H1 (cell line): ENCODE results near the gene HRH3. TPM values are rescaled to one million over a fixed set of nuclear protein-coding genes. Genes with fewer than 3 reads are reported as not detected.

ENCODE experiments used
- CTCF ChIA-PET: fragments of 300-600 bp; sonication (Branson Sonifier 250); formaldehyde crosslinking; loops from one replicate; lab custom pipeline; 2021; ENCODE audit not compliant: partially characterized antibody; lab: Charles Lee
- POLR2A ChIA-PET: fragments of 300-600 bp; sonication (Branson Sonifier 250); formaldehyde crosslinking; loops from one replicate; lab custom pipeline; 2021; ENCODE audit warnings: inconsistent platforms; ENCODE audit not compliant: partially characterized antibody; lab: Charles Lee
- DNase-seq, 2 experiments: peaks; one replicate each; pipeline versions ENCODE4 v3.0.0 to v3.0.0-alpha.2; 2010 to 2022; ENCODE audit warnings: low spot score in 2 of 2, low read depth in 1 of 2, mixed read lengths in 1 of 2
- FAIRE-seq: peaks from 2 replicates; lab custom pipeline; 2011; peaks lifted over from hg19 to GRCh38; lab: Jason Lieb, UNC
- H2AFZ ChIP-seq: 2 replicates; pipeline ENCODE4 v1.8.1; 2012; ENCODE audit warnings: low read length, inconsistent platforms
- H2AK5ac ChIP-seq: 2 replicates; pipeline ENCODE4 v1.6.1; 2013; ENCODE audit warnings: low read depth, low read length
- H2BK120ac ChIP-seq: replicated peaks from 2 replicates; pipeline ENCODE3; 2013; ENCODE audit warnings: low read depth, low read length, inconsistent platforms
- H2BK12ac ChIP-seq: 2 replicates; pipeline ENCODE4 v1.6.1; 2013; ENCODE audit warnings: low read depth, low read length
- H2BK15ac ChIP-seq: 2 replicates; pipeline ENCODE4 v1.6.1; 2013; ENCODE audit warnings: low read length
- H2BK20ac ChIP-seq: 2 replicates; pipeline ENCODE4 v1.6.1; 2013; ENCODE audit warnings: low read length
- H2BK5ac ChIP-seq: 2 replicates; pipeline ENCODE4 v1.6.1; 2013; ENCODE audit warnings: low read depth, low read length
- H3K14ac ChIP-seq: 2 replicates; pipeline ENCODE4 v1.6.1; 2013; ENCODE audit warnings: inconsistent platforms; ENCODE audit not compliant: insufficient read length
- H3K18ac ChIP-seq: 2 replicates; pipeline ENCODE4 v1.6.1; 2013; ENCODE audit warnings: low read length; ENCODE audit errors: extremely low read depth
- H3K23ac ChIP-seq: 2 replicates; pipeline ENCODE4 v1.6.1; 2013; ENCODE audit warnings: inconsistent platforms; ENCODE audit not compliant: insufficient read length
- H3K23me2 ChIP-seq: 2 replicates; pipeline ENCODE4 v1.6.1; 2013; ENCODE audit warnings: low read depth, low read length
- H3K27ac ChIP-seq: 2 replicates; pipeline ENCODE4 v1.6.1; 2011; ENCODE audit warnings: low read depth, low read length, inconsistent platforms
- H3K27me3 ChIP-seq, 4 experiments: replicated peaks in 1 of 4; 1 replicate in 1 of 4; 2 replicates in 3 of 4; pipeline versions ENCODE4 v1.6.1 to v1.8.1; 2011 to 2013; ENCODE audit warnings: low read length in 3 of 4, mild to moderate bottlenecking in 3 of 4, inconsistent platforms in 2 of 4, mixed read lengths in 2 of 4, moderate library complexity in 1 of 4; ENCODE audit not compliant: control insufficient read depth in 3 of 4, insufficient read depth in 3 of 4; ENCODE audit errors: extremely low read depth in 1 of 4
- H3K36me3 ChIP-seq, 4 experiments: 2 replicates each; pipeline versions ENCODE4 v1.6.1 to v1.8.1; 2011 to 2013; ENCODE audit warnings: mild to moderate bottlenecking in 4 of 4, low read length in 3 of 4, moderate library complexity in 2 of 4, control low read depth in 1 of 4, inconsistent platforms in 1 of 4; ENCODE audit not compliant: insufficient read depth in 4 of 4, control insufficient read depth in 2 of 4
- H3K4ac ChIP-seq: replicated peaks from 2 replicates; pipeline ENCODE3; 2013; ENCODE audit warnings: low read length, low read depth, mixed read lengths, inconsistent platforms; ENCODE audit not compliant: insufficient read length
- H3K4me1 ChIP-seq, 4 experiments: replicated peaks in 1 of 4; 1 replicate in 1 of 4; 2 replicates in 3 of 4; pipeline versions ENCODE4 v1.6.1 to v1.8.1; 2011 to 2013; ENCODE audit warnings: low read length in 3 of 4, inconsistent platforms in 2 of 4, mixed read lengths in 1 of 4; ENCODE audit not compliant: insufficient read depth in 4 of 4, control insufficient read depth in 3 of 4
- H3K4me2 ChIP-seq, 2 experiments: 2 replicates each; pipeline versions ENCODE4 v1.6.1 to v1.8.1; 2011 to 2013; ENCODE audit warnings: low read depth in 2 of 2, low read length in 2 of 2, control low read depth in 1 of 2, inconsistent platforms in 1 of 2, mild to moderate bottlenecking in 1 of 2; ENCODE audit not compliant: insufficient read depth in 1 of 2
- H3K4me3 ChIP-seq, 4 experiments: fragments of 200-600, 300-600 bp in 1 of 4; sonication (generic), shearing (Covaris generic), sonication (Bioruptor Twin) in 1 of 4; 2 replicates each; pipeline versions ENCODE4 v1.5.1 to v1.8.1; 2011 to 2016; ENCODE audit warnings: low read length in 4 of 4, low read depth in 3 of 4, control low read depth in 2 of 4, inconsistent platforms in 2 of 4, mild to moderate bottlenecking in 2 of 4, mixed read lengths in 1 of 4, moderate library complexity in 1 of 4; ENCODE audit not compliant: insufficient read depth in 2 of 4; ENCODE audit errors: extremely low read depth in 1 of 4
- H3K56ac ChIP-seq: replicated peaks from 2 replicates; pipeline ENCODE3; 2013; ENCODE audit warnings: low read depth, mild to moderate bottlenecking, mixed read lengths, low read length, inconsistent platforms; ENCODE audit not compliant: insufficient read length
- H3K79me1 ChIP-seq: 2 replicates; pipeline ENCODE4 v1.6.1; 2013; ENCODE audit warnings: low read depth, low read length, control low read depth
- H3K79me2 ChIP-seq, 2 experiments: 2 replicates each; pipeline versions ENCODE4 v1.6.1 to v1.8.1; 2012 to 2013; ENCODE audit warnings: low read length in 2 of 2, mild to moderate bottlenecking in 2 of 2, inconsistent platforms in 1 of 2; ENCODE audit not compliant: insufficient read depth in 2 of 2, control insufficient read depth in 1 of 2
- H3K9ac ChIP-seq, 4 experiments: replicated peaks in 1 of 4; 1 replicate in 1 of 4; 2 replicates in 3 of 4; pipeline versions ENCODE4 v1.6.1 to v1.8.1; 2011 to 2013; ENCODE audit warnings: low read depth in 3 of 4, low read length in 3 of 4, control low read depth in 2 of 4, mild to moderate bottlenecking in 2 of 4, moderate library complexity in 2 of 4, inconsistent platforms in 1 of 4; ENCODE audit errors: extremely low read depth in 1 of 4
- H3K9me3 ChIP-seq, 2 experiments: 2 replicates each; pipeline versions ENCODE4 v1.6.1 to v1.8.1; 2012 to 2013; ENCODE audit warnings: mild to moderate bottlenecking in 2 of 2, moderate library complexity in 2 of 2, control low read depth in 1 of 2, inconsistent platforms in 1 of 2, low read depth in 1 of 2, low read length in 1 of 2, mixed read lengths in 1 of 2; ENCODE audit not compliant: insufficient read depth in 2 of 2
- H4K20me1 ChIP-seq, 2 experiments: replicated peaks in 1 of 2; 2 replicates each; pipeline versions ENCODE3 to v1.8.1; 2011 to 2013; ENCODE audit warnings: inconsistent platforms in 2 of 2, low read length in 2 of 2, mild to moderate bottlenecking in 1 of 2; ENCODE audit not compliant: insufficient read depth in 2 of 2, control insufficient read depth in 1 of 2
- H4K5ac ChIP-seq: 2 replicates; pipeline ENCODE4 v1.6.1; 2013; ENCODE audit warnings: low read length, low read depth, mixed read lengths, inconsistent platforms; ENCODE audit not compliant: insufficient read length
- H4K8ac ChIP-seq: 2 replicates; pipeline ENCODE4 v1.8.0; 2013; ENCODE audit warnings: mild to moderate bottlenecking, moderate library complexity, low read length, inconsistent platforms; ENCODE audit not compliant: insufficient read depth; ENCODE audit errors: extremely low read depth
- H4K91ac ChIP-seq: replicated peaks from 2 replicates; pipeline ENCODE3; 2013; ENCODE audit warnings: low read length, mixed read lengths, inconsistent platforms; ENCODE audit not compliant: insufficient read length
- CBX5 ChIP-seq: fragments of 300-800, 300-1000 bp; sonication (generic); IDR thresholded peaks from 2 replicates; pipeline ENCODE4 v1.7.1; 2016; ENCODE audit warnings: antibody characterized with exemption, low read length, low read depth
- CHD1 ChIP-seq: IDR thresholded peaks from 2 replicates; pipeline ENCODE4 v1.6.1; 2012; ENCODE audit warnings: low read depth, low read length, improper control_type of control experiment
- CTBP2 ChIP-seq: IDR thresholded peaks from 2 replicates; pipeline ENCODE4 v1.7.0; 2011; ENCODE audit warnings: borderline replicate concordance, mild to moderate bottlenecking, moderate library complexity, mixed read lengths, low read length; ENCODE audit not compliant: insufficient read depth, insufficient read length
- EGR1 ChIP-seq: IDR thresholded peaks from 2 replicates; pipeline ENCODE4 v1.6.1; 2011; ENCODE audit warnings: low read depth, low read length, borderline replicate concordance
- FOSL1 ChIP-seq: IDR thresholded peaks from 2 replicates; pipeline ENCODE4 v1.6.1; 2011; ENCODE audit warnings: mild to moderate bottlenecking, low read depth, low read length, moderate library complexity; ENCODE audit not compliant: insufficient read depth
- KDM4A ChIP-seq: IDR thresholded peaks from one replicate; pipeline ENCODE4 v1.7.1; 2012; ENCODE audit warnings: low read depth, mild to moderate bottlenecking, moderate library complexity, low read length, inconsistent platforms; ENCODE audit not compliant: severe bottlenecking
- POLR2A ChIP-seq, 2 experiments: IDR thresholded peaks; 1 replicate in 1 of 2; 2 replicates in 1 of 2; pipeline ENCODE4 v1.6.1; 2011; ENCODE audit warnings: low read depth in 2 of 2, low read length in 2 of 2, mild to moderate bottlenecking in 2 of 2; ENCODE audit errors: control extremely low read depth in 1 of 2
- RXRA ChIP-seq: IDR thresholded peaks from 2 replicates; pipeline ENCODE4 v1.6.1; 2011; ENCODE audit warnings: low read depth, mild to moderate bottlenecking, low read length, moderate library complexity; ENCODE audit not compliant: insufficient read depth
- WGBS, 2 experiments: shearing (Covaris generic) in 1 of 2; methylation state at CpG; one replicate each; pipeline versions ENCODE4 v1.1.6 to v1.1.7; 2013 to 2015; ENCODE audit warnings: low lambda C conversion rate in 2 of 2, mixed read lengths in 2 of 2, inconsistent platforms in 1 of 2, low coverage in 1 of 2, missing lambda C conversion rate in 1 of 2; ENCODE audit not compliant: insufficient replicate concordance in 2 of 2, insufficient coverage in 1 of 2, insufficient read length in 1 of 2; ENCODE audit errors: extremely low coverage in 1 of 2, missing lambda C conversion rate in 1 of 2; 5-methylcytosine and 5-hydroxymethylcytosine counted together
- polyA plus RNA-seq, 7 experiments: library from polyadenylated mRNA; depleted of rRNA in 3 of 7; stranded (reverse) in 5 of 7; unstranded in 2 of 7; fragments of >200 nt in 5 of 7; fragments of 200-250 nt in 2 of 7; gene quantifications; 1 replicate in 5 of 7; 2 replicates in 1 of 7; 4 replicates in 1 of 7; pipeline versions ENCODE4 v1.2.1 to v1.2.3, GENCODE V29; 2011 to 2013; ENCODE audit warnings: missing spikeins in 2 of 7, mixed read lengths in 2 of 7
- total RNA-seq: library from RNA; stranded (reverse); fragmentation: NEBNext Ultra II Directional; extraction: Animal tissue kit (Norgen Biotek cat#: 25700); gene quantifications from 2 replicates; pipeline ENCODE4 v1.2.1, GENCODE V29; 2021

The HRH3 gene
- total and polyA plus RNA-seq, 2 of the 8 experiments (the other 6 are each of a cell fraction or from before 2014, with no cell fraction given): 2.0 to 4.5 TPM

- DNase-seq (no peak), FAIRE-seq (no peak)
- H2AFZ ChIP-seq: no peak overlapping the region
- H2BK15ac ChIP-seq: no peak overlapping the region
- no peak overlapping the region for H2BK5ac ChIP-seq
- no peak overlapping the region for H3K18ac ChIP-seq
- H3K9me3 ChIP-seq: no peaks in the 10 kb centered on the region; a peak in 1 of 4 replicates
- H3K4me1 ChIP-seq: no peaks in the 10 kb centered on the region
- peaks cover 0 to 12% of the 10 kb centered on the region in 2 experiments; a peak in 1 of 4 replicates for H3K79me2 ChIP-seq
- H3K9ac ChIP-seq: no peak overlapping the region
- peaks cover 4 to 11% of the 10 kb centered on the region in 2 experiments for H4K20me1 ChIP-seq
- no peak overlapping the region for H3K27ac ChIP-seq
- H2BK120ac ChIP-seq: no peak overlapping the region
- no peak overlapping the region for H3K4ac ChIP-seq
- CTCF ChIA-PET: interaction anchor here (0.9 to 2.7 kb wide), 5 partner anchors 13 to 291 kb away, joined by 3 to 18 read pairs (median 4); no protein-coding TSS in a partner anchor
- H2AK5ac ChIP-seq: no peak overlapping the region
- peaks cover 0 to 16% (median 2%) of the 10 kb centered on the region in 4 experiments; a peak in 5 of 8 replicates for H3K36me3 ChIP-seq
- H4K5ac ChIP-seq: no peak overlapping the region
- no peak overlapping the region for H3K23ac ChIP-seq
- no peaks in the 10 kb centered on the region for H3K27me3 ChIP-seq
- H3K14ac ChIP-seq: no peak overlapping the region
- no peak overlapping the region for H2BK12ac ChIP-seq
- H4K91ac ChIP-seq: no peak overlapping the region
- no peak overlapping the region; the same call in 1 of the 2 replicates for H4K8ac ChIP-seq
- H2BK20ac ChIP-seq: no peak overlapping the region
- H3K4me2 ChIP-seq: no peak overlapping the region
- POLR2A ChIA-PET: interaction anchor here (1.7 kb wide), 1 partner anchor 12 kb away, joined by 4 read pairs; no protein-coding TSS in a partner anchor
- H3K79me1 ChIP-seq: peaks cover 8% of the 10 kb centered on the region
- H3K56ac ChIP-seq: no peak overlapping the region
- no peak overlapping the region for H3K4me3 ChIP-seq
- no peaks in the 10 kb centered on the region for H3K23me2 ChIP-seq
- 91% methylated on average over 5 of the region's 8 CpGs; no CpG with 5 or more reads in 1 of the 2 experiments for WGBS, 2 experiments
- TF ChIP-seq CHD1: no peak
- TF ChIP-seq CBX5: no peak
- TF ChIP-seq POLR2A (IDR thresholded peaks at IDR 0.05; ENCODE audit: control extremely low read depth in 1 of 2, low read depth in 2 of 2, low read length in 2 of 2): no peak
- no peak for TF ChIP-seq CTBP2
- TF ChIP-seq KDM4A: no peak
- no peak for TF ChIP-seq RXRA
- TF ChIP-seq FOSL1: no peak
- TF ChIP-seq EGR1: no peak
Observed at GRCh38 chr20:62259294-62259565, 39.2 kb upstream of the HRH3 start.
